HepG2 (cell line): ENCODE results near the gene CCNQ. TPM values are rescaled to one million over a fixed set of nuclear protein-coding genes. Genes with fewer than 3 reads are reported as not detected.

ENCODE experiments used
- CREM ChIP-seq, 2 experiments: sonication (generic) in 1 of 2; formaldehyde crosslinking in 1 of 2; IDR thresholded peaks; 2 replicates each; pipeline versions ENCODE4 v1.4.0 to v1.6.1; 2016 to 2020; ENCODE audit warnings: antibody characterized with exemption in 1 of 2, mild to moderate bottlenecking in 1 of 2, missing genetic modification reagents in 1 of 2
- HCFC1 ChIP-seq: fragments of 150-350 bp; IDR thresholded peaks from 2 replicates; pipeline ENCODE4 v1.6.1; 2014; ENCODE audit warnings: low read depth, low read length
- JUN ChIP-seq: sonication (generic); formaldehyde crosslinking; IDR thresholded peaks from 2 replicates; pipeline ENCODE4 v1.4.0; 2020; ENCODE audit warnings: mild to moderate bottlenecking, missing genetic modification reagents
- KDM5A ChIP-seq: fragments of 200-600 bp; sonication (generic); IDR thresholded peaks from 2 replicates; pipeline ENCODE4 v1.7.0; 2018; ENCODE audit warnings: antibody characterized with exemption, mild to moderate bottlenecking, low read length, borderline replicate concordance
- NCOA1 ChIP-seq: sonication (generic); formaldehyde crosslinking; IDR thresholded peaks from 2 replicates; pipeline ENCODE4 v1.9.0; 2021; ENCODE audit warnings: missing genetic modification reagents
- NPAS2 ChIP-seq: sonication (generic); formaldehyde crosslinking; IDR thresholded peaks from 2 replicates; pipeline ENCODE4 v1.8.0; 2022; ENCODE audit warnings: mild to moderate bottlenecking, missing genetic modification reagents, borderline replicate concordance
- PAWR ChIP-seq: sonication (generic); formaldehyde crosslinking; IDR thresholded peaks from 2 replicates; pipeline ENCODE4 v1.4.0; 2020; ENCODE audit warnings: missing genetic modification reagents, mild to moderate bottlenecking, borderline replicate concordance
- RNF2 ChIP-seq: fragments of 450-650 bp; conservative IDR thresholded peaks from 2 replicates; pipeline ENCODE4 v1.6.1; 2016; ENCODE audit warnings: low read depth
- SOX5 ChIP-seq: IDR thresholded peaks from 2 replicates; pipeline ENCODE4 v1.6.1; 2016; ENCODE audit warnings: borderline replicate concordance
- ZBTB26 ChIP-seq: IDR thresholded peaks from 2 replicates; pipeline ENCODE4 v1.6.1; 2016; ENCODE audit warnings: missing compliant biosample characterization, missing genetic modification reagents, borderline replicate concordance
- ZBTB3 ChIP-seq: sonication (generic); formaldehyde crosslinking; IDR thresholded peaks from 2 replicates; pipeline ENCODE4 v1.4.0; 2020; ENCODE audit warnings: low read depth, mild to moderate bottlenecking, moderate library complexity, missing genetic modification reagents, borderline replicate concordance
- ZBTB46 ChIP-seq: sonication (generic); formaldehyde crosslinking; IDR thresholded peaks from 2 replicates; pipeline ENCODE4 v1.4.0; 2020; ENCODE audit warnings: mild to moderate bottlenecking, missing genetic modification reagents, borderline replicate concordance
- ZNF101 ChIP-seq: sonication (generic); formaldehyde crosslinking; IDR thresholded peaks from 2 replicates; pipeline ENCODE4 v1.4.0; 2020; ENCODE audit warnings: mild to moderate bottlenecking, low read depth, missing genetic modification reagents, borderline replicate concordance
- ZNF354B ChIP-seq: sonication (generic); formaldehyde crosslinking; IDR thresholded peaks from 2 replicates; pipeline ENCODE4 v1.8.0; 2022; ENCODE audit warnings: mild to moderate bottlenecking, missing genetic modification reagents
- ZNF7 ChIP-seq: IDR thresholded peaks from 2 replicates; pipeline ENCODE4 v1.6.1; 2016; ENCODE audit warnings: missing biosample characterization, missing genetic modification reagents
- polyA plus RNA-seq, 8 experiments: library from polyadenylated mRNA; depleted of rRNA in 3 of 8; stranded (reverse) in 7 of 8; unstranded in 1 of 8; fragments of >200 nt; fragmentation: Illumina TruSeq in 4 of 8; extraction: Trizol in 4 of 8; gene quantifications; 2 replicates each; pipeline versions ENCODE4 v1.2.1 to v1.2.3, GENCODE V29; 2011 to 2016; ENCODE audit warnings: low read depth in 4 of 8, missing spikeins in 1 of 8, mixed read lengths in 1 of 8; ENCODE audit not compliant: insufficient read depth in 1 of 8
- total RNA-seq, 5 experiments: library from RNA; depleted of rRNA; stranded (reverse); fragments of >200 nt; fragmentation: Illumina TruSeq; extraction: Trizol; gene quantifications; 2 replicates each; pipeline ENCODE4 v1.2.3, GENCODE V29; 2016; ENCODE audit warnings: low read depth in 1 of 5
- TF ChIP-seq, protein P1 (sequence below), 2 experiments: sonication (generic) in 1 of 2; formaldehyde crosslinking in 1 of 2; IDR thresholded peaks; 2 replicates each; pipeline versions ENCODE4 v1.4.0 to v1.6.1; 2016 to 2020; ENCODE audit warnings: borderline replicate concordance in 1 of 2, low read depth in 1 of 2, mild to moderate bottlenecking in 1 of 2, missing genetic modification reagents in 1 of 2

The CCNQ gene
- total and polyA plus RNA-seq, 2 of the 13 experiments (the other 11 are each of a cell fraction or from before 2014, with no cell fraction given): 15.0 to 25.5 TPM

- TF ChIP-seq, protein P1, sequence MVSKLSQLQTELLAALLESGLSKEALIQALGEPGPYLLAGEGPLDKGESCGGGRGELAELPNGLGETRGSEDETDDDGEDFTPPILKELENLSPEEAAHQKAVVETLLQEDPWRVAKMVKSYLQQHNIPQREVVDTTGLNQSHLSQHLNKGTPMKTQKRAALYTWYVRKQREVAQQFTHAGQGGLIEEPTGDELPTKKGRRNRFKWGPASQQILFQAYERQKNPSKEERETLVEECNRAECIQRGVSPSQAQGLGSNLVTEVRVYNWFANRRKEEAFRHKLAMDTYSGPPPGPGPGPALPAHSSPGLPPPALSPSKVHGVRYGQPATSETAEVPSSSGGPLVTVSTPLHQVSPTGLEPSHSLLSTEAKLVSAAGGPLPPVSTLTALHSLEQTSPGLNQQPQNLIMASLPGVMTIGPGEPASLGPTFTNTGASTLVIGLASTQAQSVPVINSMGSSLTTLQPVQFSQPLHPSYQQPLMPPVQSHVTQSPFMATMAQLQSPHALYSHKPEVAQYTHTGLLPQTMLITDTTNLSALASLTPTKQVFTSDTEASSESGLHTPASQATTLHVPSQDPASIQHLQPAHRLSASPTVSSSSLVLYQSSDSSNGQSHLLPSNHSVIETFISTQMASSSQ (IDR thresholded peaks at IDR 0.05; ENCODE audit: low read depth): peak; percentile 72
- TF ChIP-seq, protein P1 (CRISPR knock-in tag; IDR thresholded peaks at IDR 0.05; ENCODE audit: borderline replicate concordance): peak; percentile 95
- no peak for TF ChIP-seq NPAS2 (CRISPR knock-in tag)
- no peak for TF ChIP-seq ZNF7 (CRISPR knock-in tag)
- 0 out of 2 replicates have a peak, but pooled peaks have one; percentile 42 for TF ChIP-seq JUN (CRISPR knock-in tag)
- peak; percentile 40; the same call in 1 of the 2 replicates for TF ChIP-seq ZBTB26 (CRISPR knock-in tag)
- TF ChIP-seq CREM (IDR thresholded peaks at IDR 0.05): peak; percentile 62
- no peak for TF ChIP-seq CREM (CRISPR knock-in tag; IDR thresholded peaks at IDR 0.05)
- TF ChIP-seq SOX5 (CRISPR knock-in tag): 0 out of 2 replicates have a peak, but pooled peaks have one; percentile 10
- peak; percentile 85; the same call in 1 of the 2 replicates for TF ChIP-seq NCOA1
- no peak for TF ChIP-seq PAWR (CRISPR knock-in tag)
- no peak for TF ChIP-seq KDM5A
- TF ChIP-seq HCFC1: no peak
- TF ChIP-seq ZNF101 (CRISPR knock-in tag): no peak
- no peak for TF ChIP-seq ZNF354B (CRISPR knock-in tag)
- no peak for TF ChIP-seq ZBTB3 (CRISPR knock-in tag)
- no peak for TF ChIP-seq RNF2
- TF ChIP-seq ZBTB46: 0 out of 2 replicates have a peak, but pooled peaks have one; percentile 44
These were observed 24.5 kb upstream of the CCNQ start (continued) for GRCh38 chrX:153623310-153624029.
